Right lobe of liver (tissue), 6 donors: ENCODE measurements around the gene YY2. TPM values are rescaled to one million over a fixed set of nuclear protein-coding genes. Genes with fewer than 3 reads are reported as not detected.

Experiments used
- ATAC-seq, 4 donors: fragments of 200-7000 bp; cut with Tn5 transposase; one replicate each; pipeline ENCODE4 v1.9.1; 2020; ENCODE audit warnings: mild to moderate bottlenecking in 4 of 4, moderate library complexity in 4 of 4
- DNase-seq, 3 donors: peaks; one replicate each; pipeline ENCODE4 v3.0.0-alpha.2; 2020
- H3K27ac ChIP-seq, 3 donors: fragments of 200-600 bp; one replicate each; pipeline ENCODE4 v1.8.0; 2022
- H3K27me3 ChIP-seq, 2 donors: fragments of 200-600 bp; one replicate each; pipeline ENCODE4 v1.8.0; 2022
- H3K36me3 ChIP-seq, 4 donors: fragments of 200-600 bp; sonication (generic) in 1 of 4; one replicate each; pipeline versions ENCODE4 v1.5.1 to v1.8.0; 2017 to 2022; ENCODE audit warnings: control low read depth in 1 of 4
- H3K4me1 ChIP-seq, 4 donors: fragments of 200-600 bp; sonication (generic) in 1 of 4; one replicate each; pipeline versions ENCODE4 v1.5.1 to v1.8.0; 2017 to 2022; ENCODE audit warnings: control low read depth in 1 of 4
- H3K4me3 ChIP-seq, 3 donors: fragments of 200-600 bp; one replicate each; pipeline ENCODE4 v1.8.0; 2022
- H3K9me3 ChIP-seq, 4 donors: fragments of 200-600 bp; sonication (generic) in 1 of 4; one replicate each; pipeline versions ENCODE4 v1.5.1 to v1.8.0; 2017 to 2022; ENCODE audit warnings: control low read depth in 1 of 4
- POLR2A ChIP-seq: fragments of 450-650 bp; IDR thresholded peaks from one replicate; pipeline ENCODE4 v1.6.1; 2017; ENCODE audit warnings: antibody characterized with exemption, mild to moderate bottlenecking
- WGBS: methylation state at CpG from one replicate; pipeline ENCODE4 v1.1.6; 2018; ENCODE audit warnings: low coverage, low lambda C conversion rate; ENCODE audit not compliant: insufficient coverage; ENCODE audit errors: missing lambda C conversion rate; 5-methylcytosine and 5-hydroxymethylcytosine counted together
- intact Hi-C, 2 donors: fragments of 100-400 bp; cut with DNase I; formaldehyde crosslinking; loops; one replicate each; pipeline versions ENCODE4 v1.11.2 to v1.14.1; 2022
- total RNA-seq, 6 experiments: library from RNA; depleted of rRNA in 2 of 6; stranded (reverse); fragments of >200 nt in 2 of 6; fragmentation: NEBNext Ultra II Directional in 3 of 6; extraction: Animal tissue kit (Norgen Biotek cat#: 25700) in 3 of 6; gene quantifications; one replicate each; pipeline versions ENCODE4 v1.1.0 to v1.2.4, GENCODE V29; 2016 to 2023
- TF ChIP-seq, protein P1 (sequence below), 4 donors: fragments of 200-600 bp in 3 of 4; fragments of 450-650 bp in 1 of 4; IDR thresholded peaks; one replicate each; pipeline versions ENCODE4 v1.5.1 to v1.8.0; 2016 to 2022; ENCODE audit warnings: antibody characterized with exemption in 4 of 4, mild to moderate bottlenecking in 2 of 4
- donor health status: DM: no; HTN: yes; CAD: no.
- donor health status: DM: no; HTN: no; CAD: no.
- donor health status: DM: no; HTN: no; CAD: no.
- donor health status: DM: no; HTN: yes; CAD: no.
- donor health status: DM: no; HTN: yes; CAD: no.

Gene YY2
- total RNA-seq, 6 experiments from 2014 or later = 0.44 to 1.5 (median 1.0) TPM

DNA sequence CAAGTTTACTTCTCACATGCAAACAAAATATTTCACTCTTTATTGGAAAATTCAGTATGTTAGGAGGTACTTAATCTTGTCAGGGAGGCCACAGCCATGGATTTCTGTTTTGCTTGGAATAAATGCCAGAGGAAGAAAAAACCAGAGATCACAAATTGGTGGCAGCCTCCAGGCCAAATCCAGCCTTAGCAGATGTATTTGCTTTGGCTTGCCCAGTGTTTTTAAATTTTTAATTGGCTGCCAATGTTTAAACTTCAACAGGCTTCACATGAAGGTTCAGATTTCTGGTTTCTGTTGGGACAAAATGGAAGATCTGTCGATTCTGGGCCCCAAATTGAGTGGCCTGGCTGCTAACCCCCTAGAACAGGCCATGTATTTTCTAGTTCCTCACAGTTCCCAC is 19.2 kb downstream of the YY2 start:
- no peak for TF ChIP-seq POLR2A
- TF ChIP-seq, protein P1, sequence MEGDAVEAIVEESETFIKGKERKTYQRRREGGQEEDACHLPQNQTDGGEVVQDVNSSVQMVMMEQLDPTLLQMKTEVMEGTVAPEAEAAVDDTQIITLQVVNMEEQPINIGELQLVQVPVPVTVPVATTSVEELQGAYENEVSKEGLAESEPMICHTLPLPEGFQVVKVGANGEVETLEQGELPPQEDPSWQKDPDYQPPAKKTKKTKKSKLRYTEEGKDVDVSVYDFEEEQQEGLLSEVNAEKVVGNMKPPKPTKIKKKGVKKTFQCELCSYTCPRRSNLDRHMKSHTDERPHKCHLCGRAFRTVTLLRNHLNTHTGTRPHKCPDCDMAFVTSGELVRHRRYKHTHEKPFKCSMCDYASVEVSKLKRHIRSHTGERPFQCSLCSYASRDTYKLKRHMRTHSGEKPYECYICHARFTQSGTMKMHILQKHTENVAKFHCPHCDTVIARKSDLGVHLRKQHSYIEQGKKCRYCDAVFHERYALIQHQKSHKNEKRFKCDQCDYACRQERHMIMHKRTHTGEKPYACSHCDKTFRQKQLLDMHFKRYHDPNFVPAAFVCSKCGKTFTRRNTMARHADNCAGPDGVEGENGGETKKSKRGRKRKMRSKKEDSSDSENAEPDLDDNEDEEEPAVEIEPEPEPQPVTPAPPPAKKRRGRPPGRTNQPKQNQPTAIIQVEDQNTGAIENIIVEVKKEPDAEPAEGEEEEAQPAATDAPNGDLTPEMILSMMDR (IDR thresholded peaks at IDR 0.05) = no peak
- no peak overlapping the region for H3K27ac ChIP-seq
- no peak for DNase-seq
- WGBS = 10% methylated on average over 1 of the region's 1 CpG
- peak in 2 of 4 donors; percentile 43 to 64 for ATAC-seq
- no peak overlapping the region for H3K4me3 ChIP-seq
- H3K36me3 ChIP-seq = peaks cover 0 to 4% (median 1%) of the 10 kb centered on the region in 4 donors
- intact Hi-C loops = no loop called here
- no peaks in the 10 kb centered on the region for H3K27me3 ChIP-seq
- peaks cover 0 to 5% (median 0%) of the 10 kb centered on the region in 4 donors for H3K4me1 ChIP-seq
- H3K9me3 ChIP-seq = no peaks in the 10 kb centered on the region

DNA sequence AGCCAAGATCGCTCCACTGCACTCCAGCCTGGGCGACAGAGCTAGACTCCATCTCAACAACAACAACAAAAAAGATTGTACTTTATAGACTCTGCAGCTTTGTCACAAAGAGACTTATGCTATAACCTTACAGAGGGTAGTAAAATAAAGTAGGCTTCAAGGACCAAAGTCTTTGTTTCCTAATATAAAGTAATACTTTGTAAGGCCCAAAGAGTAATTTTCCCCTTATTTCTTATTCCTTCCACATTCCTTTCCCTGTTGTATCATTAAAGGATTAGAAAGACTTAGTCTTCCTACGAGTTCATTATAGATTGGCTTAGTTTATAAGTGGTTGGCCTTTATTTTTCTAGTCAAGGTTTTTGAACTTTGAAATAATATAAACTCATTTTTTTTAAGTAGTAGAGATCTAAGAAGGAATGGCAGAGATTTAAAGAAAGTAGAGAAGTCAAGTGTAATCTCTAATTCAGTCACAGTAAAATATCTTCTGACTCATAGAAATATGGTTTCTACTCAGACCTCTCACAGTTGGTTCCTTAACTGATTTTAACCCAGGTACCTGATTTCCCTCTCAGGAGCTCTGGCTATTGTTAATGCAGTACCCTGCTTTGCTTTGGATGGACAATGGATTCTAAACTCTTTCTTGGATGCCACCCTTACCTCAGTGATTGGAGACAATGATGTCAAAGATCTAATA is 26.2 kb downstream of the YY2 start:
- Histone ChIP-seq H3K4me1 (no peaks in the 10 kb centered on the region), H3K9me3 (no peaks in the 10 kb centered on the region), H3K27me3 (peaks cover 0 to 4% of the 10 kb centered on the region in 2 donors), H3K36me3 (peaks cover 0 to 4% (median 1%) of the 10 kb centered on the region in 4 donors), H3K27ac (no peak overlapping the region), H3K4me3 (no peak overlapping the region)
- ATAC-seq (no peak), DNase-seq (no peak)
- no peak for TF ChIP-seq POLR2A
- TF ChIP-seq, protein P1 (IDR thresholded peaks at IDR 0.05) = no peak
- intact Hi-C loops = no loop called here
- 84% methylated on average over 2 of the region's 3 CpGs for WGBS

DNA sequence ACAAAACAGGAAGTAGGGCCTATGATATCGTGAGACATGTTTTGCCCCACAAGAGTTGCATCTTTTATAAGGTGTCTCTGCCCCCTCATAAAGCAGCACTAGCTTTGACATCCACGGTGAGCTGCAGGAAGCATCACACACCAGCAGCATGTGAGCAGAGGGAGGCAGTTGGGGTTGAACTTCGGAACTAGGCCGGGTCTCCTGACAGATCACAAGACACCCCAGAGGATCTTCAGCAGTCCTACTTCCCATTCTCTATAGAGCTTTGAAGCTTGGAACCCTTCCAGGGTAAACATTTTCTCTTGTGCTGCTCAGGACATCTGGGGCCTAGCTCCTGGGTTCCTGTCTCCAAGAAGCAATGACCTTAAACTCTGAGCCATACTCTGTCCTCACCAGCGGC is 27.5 kb downstream of the YY2 start:
- peak overlapping the region in 1 of 3 donors; percentile 1 for H3K27ac ChIP-seq
- peak; percentile 21 to 53 (median 39) for DNase-seq
- no peak for TF ChIP-seq POLR2A
- TF ChIP-seq, protein P1 (IDR thresholded peaks at IDR 0.05) = no peak

DNA sequence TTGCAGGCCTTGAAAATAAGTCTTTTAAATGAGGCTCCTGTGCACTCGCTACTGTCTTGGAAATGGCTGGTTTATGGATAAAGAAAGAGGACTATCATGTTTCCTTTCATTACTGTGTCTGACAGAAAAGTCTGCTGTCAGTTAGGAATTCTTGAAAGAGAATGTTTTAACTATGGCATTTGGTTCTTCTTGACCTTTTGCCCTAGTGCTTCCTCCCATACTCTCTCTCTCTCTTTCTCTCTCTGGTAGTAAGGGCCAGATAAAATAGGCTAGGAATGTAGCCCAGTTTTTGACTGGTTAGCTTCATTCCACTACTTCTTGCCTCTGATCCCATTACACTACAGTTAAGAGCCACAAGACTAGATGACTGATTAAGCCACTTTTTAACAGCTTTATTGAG is 29.8 kb downstream of the YY2 start:
- Histone ChIP-seq H3K4me3 (no peak overlapping the region), H3K4me1 (no peaks in the 10 kb centered on the region), H3K27ac (no peak overlapping the region), H3K27me3 (peaks cover 0 to 4% of the 10 kb centered on the region in 2 donors), H3K36me3 (no peaks in the 10 kb centered on the region), H3K9me3 (no peaks in the 10 kb centered on the region)
- no peak for DNase-seq
- 87% methylated on average over 1 of the region's 1 CpG for WGBS
- no peak for ATAC-seq
- TF ChIP-seq, protein P1 (IDR thresholded peaks at IDR 0.05) = no peak
- TF ChIP-seq POLR2A = no peak
- intact Hi-C loops = no loop called here

More for the DNA sequence above, 27.5 kb downstream of the YY2 start:
- Histone ChIP-seq H3K27me3 (peaks cover 0 to 4% of the 10 kb centered on the region in 2 donors), H3K4me3 (no peak overlapping the region), H3K36me3 (peaks cover 0 to 4% (median 1%) of the 10 kb centered on the region in 4 donors), H3K9me3 (no peaks in the 10 kb centered on the region), H3K4me1 (no peaks in the 10 kb centered on the region)
- peak; percentile 33 to 62 (median 56) for ATAC-seq
- 32% methylated on average over 3 of the region's 5 CpGs for WGBS
- intact Hi-C loops = no loop called here
